HT-29 (cell line): Measurements from ENCODE around the gene ZNF474. TPM values are rescaled to one million over a fixed set of nuclear protein-coding genes. Genes with fewer than 3 reads are reported as not detected.

ENCODE experiments used
- DNase-seq: peaks from one replicate; pipeline ENCODE4 v3.0.0-alpha.2; 2015; ENCODE audit warnings: low spot score
- total RNA-seq: library from RNA; depleted of rRNA; stranded (reverse); fragments of >200 nt; shearing (Covaris generic); gene quantifications from 2 replicates; pipeline ENCODE4 v1.2.3, GENCODE V29; 2014

Gene ZNF474
- total RNA-seq, 1 experiment from 2014 or later = 0.08 TPM

GRCh38 chr5:122153774-122154173, 24.4 kb downstream of the ZNF474 start:
- DNase-seq = no peak

GRCh38 chr5:122154491-122154890, 25.1 kb downstream of the ZNF474 start:
- no peak for DNase-seq

GRCh38 chr5:122154910-122155309, 25.6 kb downstream of the ZNF474 start:
- DNase-seq = no peak

GRCh38 chr5:122155546-122155945, 26.2 kb downstream of the ZNF474 start:
- no peak for DNase-seq

GRCh38 chr5:122156724-122157325, 27.5 kb downstream of the ZNF474 start:
- peak; percentile 63 for DNase-seq

- no peak for DNase-seq
These were observed 32.8 kb downstream of the ZNF474 start for GRCh38 chr5:122162100-122162638.

GRCh38 chr5:122163121-122164069, 34.0 kb downstream of the ZNF474 start:
- peak; percentile 58 for DNase-seq

- no peak for DNase-seq
These were observed 34.7 kb downstream of the ZNF474 start for GRCh38 chr5:122164070-122164435.

- no peak for DNase-seq
These were observed 35.6 kb downstream of the ZNF474 start for GRCh38 chr5:122164831-122165558.

- DNase-seq = peak; percentile 31
These were observed 36.3 kb downstream of the ZNF474 start for GRCh38 chr5:122165559-122166078.

- DNase-seq = no peak
These were observed 40.2 kb downstream of the ZNF474 start for GRCh38 chr5:122169350-122170103.

GRCh38 chr5:122170620-122171019, 41.3 kb downstream of the ZNF474 start:
- DNase-seq = peak; percentile 19

- no peak for DNase-seq
These were observed 42.9 kb downstream of the ZNF474 start for GRCh38 chr5:122172207-122172606.

GRCh38 chr5:122173474-122174415, 44.4 kb downstream of the ZNF474 start:
- DNase-seq = no peak

- DNase-seq = no peak
These were observed 45.7 kb downstream of the ZNF474 start for GRCh38 chr5:122175091-122175490.

GRCh38 chr5:122175852-122176251, 46.5 kb downstream of the ZNF474 start:
- no peak for DNase-seq

GRCh38 chr5:122177161-122177560, 47.8 kb downstream of the ZNF474 start:
- no peak for DNase-seq

GRCh38 chr5:122179701-122180100, 50.4 kb downstream of the ZNF474 start:
- DNase-seq = no peak

GRCh38 chr5:122180146-122180712, 50.9 kb downstream of the ZNF474 start:
- no peak for DNase-seq
